Uterus (tissue), 4 donors: ENCODE results near the gene TUBAL3. TPM values are rescaled to one million over a fixed set of nuclear protein-coding genes. Genes with fewer than 3 reads are reported as not detected.

Experiments used
- DNase-seq, 2 donors: peaks; one replicate each; pipeline ENCODE4 v3.0.0-alpha.2; 2019 to 2020
- H3K27ac ChIP-seq, 2 donors: fragments of 200-600 bp; sonication (generic); 1 replicate in 1 of 2; 2 replicates in 1 of 2; pipeline ENCODE4 v1.5.1; 2016 to 2018
- H3K27me3 ChIP-seq, 2 donors: fragments of 200-600 bp; sonication (generic); one replicate each; pipeline ENCODE4 v1.5.1; 2018 to 2019; ENCODE audit warnings: control low read depth in 1 of 2
- H3K36me3 ChIP-seq, 2 donors: fragments of 200-600 bp; sonication (generic); one replicate each; pipeline ENCODE4 v1.5.1; 2019; ENCODE audit warnings: control low read depth in 1 of 2
- H3K4me1 ChIP-seq, 2 donors: fragments of 200-600 bp; sonication (generic); one replicate each; pipeline ENCODE4 v1.5.1; 2018 to 2019; ENCODE audit warnings: control low read depth in 1 of 2
- H3K4me3 ChIP-seq, 2 donors: fragments of 200-600 bp; sonication (generic); 1 replicate in 1 of 2; 2 replicates in 1 of 2; pipeline ENCODE4 v1.5.1; 2018 to 2019; ENCODE audit warnings: mild to moderate bottlenecking in 1 of 2
- H3K9me3 ChIP-seq, 2 donors: fragments of 200-600 bp; sonication (generic); one replicate each; pipeline ENCODE4 v1.5.1; 2019; ENCODE audit warnings: control low read depth in 1 of 2
- CTCF ChIP-seq, 4 experiments: fragments of 200-600 bp in 2 of 4; fragments of 450-650 bp in 2 of 4; sonication (generic) in 2 of 4; IDR thresholded peaks; one replicate each; pipeline ENCODE4 v1.5.1; 2016 to 2019; ENCODE audit warnings: antibody characterized with exemption in 4 of 4, mild to moderate bottlenecking in 2 of 4, moderate library complexity in 1 of 4
- POLR2A ChIP-seq, 2 donors: fragments of 450-650 bp; IDR thresholded peaks; one replicate each; pipeline ENCODE4 v1.6.1; 2016; ENCODE audit warnings: antibody characterized with exemption in 2 of 2, mild to moderate bottlenecking in 1 of 2, moderate library complexity in 1 of 2
- intact Hi-C: fragments of 100-400 bp; cut with DNase I; formaldehyde crosslinking; loops from one replicate; pipeline ENCODE4 v1.15.1; 2023; ENCODE audit warnings: low total_unique reads
- total RNA-seq, 4 donors: library from RNA; depleted of rRNA in 3 of 4; stranded (reverse); fragments of >200 nt in 3 of 4; gene quantifications; one replicate each; pipeline versions ENCODE4 v1.1.0 to v1.2.4, GENCODE V29; 2014 to 2023
- donor health status: DM: yes; HTN: yes; CAD: no.

TUBAL3 gene
- total RNA-seq, 4 donors from 2014 or later, result not detected

GRCh38 chr10:5449227-5449626 lies 44.6 kb upstream of the TUBAL3 start:
- intact Hi-C loops, result no loop called here
- no peak for TF ChIP-seq POLR2A (IDR thresholded peaks at IDR 0.05)
- no peak for TF ChIP-seq CTCF (IDR thresholded peaks at IDR 0.05)
- no peak for DNase-seq
- Histone ChIP-seq H3K4me1 (peaks cover 0 to 6% of the 10 kb centered on the region in 2 donors), H3K4me3 (peak overlapping the region; percentile 10 to 48), H3K36me3 (no peaks in the 10 kb centered on the region), H3K27ac (peak overlapping the region; percentile 76 to 88), H3K9me3 (no peaks in the 10 kb centered on the region), H3K27me3 (no peaks in the 10 kb centered on the region)

- Histone ChIP-seq H3K27ac (peak overlapping the region; percentile 76 to 88), H3K9me3 (no peaks in the 10 kb centered on the region), H3K4me1 (peaks cover 0 to 6% of the 10 kb centered on the region in 2 donors), H3K36me3 (no peaks in the 10 kb centered on the region), H3K4me3 (peak overlapping the region; percentile 48 to 58), H3K27me3 (no peaks in the 10 kb centered on the region)
- intact Hi-C loops, result no loop called here
- TF ChIP-seq CTCF (IDR thresholded peaks at IDR 0.05), result no peak
- no peak for TF ChIP-seq POLR2A (IDR thresholded peaks at IDR 0.05)
- no peak for DNase-seq
Observed at GRCh38 chr10:5448333-5449001, 43.8 kb upstream of the TUBAL3 start.

- intact Hi-C loops, result no loop called here
- DNase-seq, result no peak
- Histone ChIP-seq H3K27ac (peak overlapping the region; percentile 76 to 88), H3K27me3 (no peaks in the 10 kb centered on the region), H3K36me3 (no peaks in the 10 kb centered on the region), H3K4me1 (peaks cover 0 to 6% of the 10 kb centered on the region in 2 donors), H3K9me3 (no peaks in the 10 kb centered on the region), H3K4me3 (peak overlapping the region; percentile 48 to 58)
- TF ChIP-seq POLR2A (IDR thresholded peaks at IDR 0.05) (no peak), CTCF (IDR thresholded peaks at IDR 0.05) (no peak)
Observed at GRCh38 chr10:5447611-5448071, 43.0 kb upstream of the TUBAL3 start.

GRCh38 chr10:5447056-5447455 lies 42.4 kb upstream of the TUBAL3 start:
- Histone ChIP-seq H3K9me3 (no peaks in the 10 kb centered on the region), H3K4me1 (peaks cover 0 to 6% of the 10 kb centered on the region in 2 donors), H3K27me3 (no peaks in the 10 kb centered on the region), H3K36me3 (no peaks in the 10 kb centered on the region), H3K4me3 (peak overlapping the region; percentile 48 to 58), H3K27ac (peak overlapping the region; percentile 76 to 88)
- intact Hi-C loops, result no loop called here
- TF ChIP-seq CTCF (IDR thresholded peaks at IDR 0.05), result no peak
- no peak for TF ChIP-seq POLR2A (IDR thresholded peaks at IDR 0.05)
- DNase-seq, result no peak

- Histone ChIP-seq H3K9me3 (no peaks in the 10 kb centered on the region), H3K36me3 (no peaks in the 10 kb centered on the region), H3K27me3 (no peaks in the 10 kb centered on the region), H3K4me3 (peak overlapping the region; percentile 48 to 58), H3K27ac (peak overlapping the region; percentile 76 to 88), H3K4me1 (peaks cover 0 to 6% of the 10 kb centered on the region in 2 donors)
- peak; percentile 94 for DNase-seq
- peak; percentile 88 to 92 for TF ChIP-seq POLR2A (IDR thresholded peaks at IDR 0.05)
- TF ChIP-seq CTCF (IDR thresholded peaks at IDR 0.05), result no peak
- intact Hi-C loops, result no loop called here
Observed at GRCh38 chr10:5446390-5446926, 41.8 kb upstream of the TUBAL3 start.
